ENCODE measurements around the gene MYO3B.

MYO3B gene

GRCh38 chr2:170282851-170283250 lies 104.9 kb downstream of the MYO3B start:
- Histone ChIP-seq H3K9ac (ENCODE audit: low read length) (no peak overlapping the region), H3K79me2 (ENCODE audit: low read length) (no peaks in the 10 kb centered on the region), H3K27me3 (ENCODE audit: low read depth, low read length) (0 out of 2 replicates have a peak, but pooled peaks cover 8% of the 10 kb centered on the region), H3K4me3 (ENCODE audit: low read length) (no peak overlapping the region), H2AFZ (ENCODE audit: low read depth, low read length) (no peak overlapping the region), H3K36me3 (replicated peaks; ENCODE audit: low read depth, low read length) (no peaks in the 10 kb centered on the region), H3K4me1 (ENCODE audit: low read length) (no peaks in the 10 kb centered on the region), H3K4me2 (ENCODE audit: low read length) (no peak overlapping the region), H4K20me1 (ENCODE audit: insufficient read depth, low read length) (no peaks in the 10 kb centered on the region), H3K9me3 (ENCODE audit: insufficient read depth, low read length) (no peaks in the 10 kb centered on the region), H3K27ac (ENCODE audit: low read length) (no peak overlapping the region)
- TF ChIP-seq CTCF (IDR thresholded peaks at IDR 0.05; ENCODE audit: low read depth, low read length): no peak
- no peak for TF ChIP-seq EZH2phosphoT487 (IDR thresholded peaks at IDR 0.05; ENCODE audit: low read depth)

GRCh38 chr2:170284205-170284604 lies 106.3 kb downstream of the MYO3B start:
- H3K9me3 ChIP-seq (ENCODE audit: insufficient read depth, low read length): no peaks in the 10 kb centered on the region
- peaks cover 4% of the 10 kb centered on the region; the same call in 1 of the 2 replicates for H3K27me3 ChIP-seq (ENCODE audit: low read depth, low read length)
- no peak overlapping the region for H3K9ac ChIP-seq (ENCODE audit: low read length)
- no peak overlapping the region for H3K27ac ChIP-seq (ENCODE audit: low read length)
- H3K36me3 ChIP-seq (replicated peaks; ENCODE audit: low read depth, low read length): no peaks in the 10 kb centered on the region
- no peak overlapping the region for H2AFZ ChIP-seq (ENCODE audit: low read depth, low read length)
- H3K4me1 ChIP-seq (ENCODE audit: low read length): no peaks in the 10 kb centered on the region
- no peak overlapping the region for H3K4me3 ChIP-seq (ENCODE audit: low read length)
- H4K20me1 ChIP-seq (ENCODE audit: insufficient read depth, low read length): no peaks in the 10 kb centered on the region
- TF ChIP-seq CTCF (IDR thresholded peaks at IDR 0.05; ENCODE audit: low read depth, low read length) (no peak), EZH2phosphoT487 (IDR thresholded peaks at IDR 0.05; ENCODE audit: low read depth) (no peak)
- no peaks in the 10 kb centered on the region for H3K79me2 ChIP-seq (ENCODE audit: low read length)
- no peak overlapping the region for H3K4me2 ChIP-seq (ENCODE audit: low read length)

- no peaks in the 10 kb centered on the region for H4K20me1 ChIP-seq (ENCODE audit: insufficient read depth, low read length)
- H3K36me3 ChIP-seq (replicated peaks; ENCODE audit: low read depth, low read length): no peaks in the 10 kb centered on the region
- no peak for TF ChIP-seq EZH2phosphoT487 (IDR thresholded peaks at IDR 0.05; ENCODE audit: low read depth)
- no peak for TF ChIP-seq CTCF (IDR thresholded peaks at IDR 0.05; ENCODE audit: low read depth, low read length)
- no peaks in the 10 kb centered on the region for H3K4me1 ChIP-seq (ENCODE audit: low read length)
- no peak overlapping the region for H2AFZ ChIP-seq (ENCODE audit: low read depth, low read length)
- H3K79me2 ChIP-seq (ENCODE audit: low read length): no peaks in the 10 kb centered on the region
- H3K27ac ChIP-seq (ENCODE audit: low read length): no peak overlapping the region
- H3K27me3 ChIP-seq (ENCODE audit: low read depth, low read length): no peaks in the 10 kb centered on the region; the same call in 1 of the 2 replicates
- no peak overlapping the region for H3K4me2 ChIP-seq (ENCODE audit: low read length)
- no peak overlapping the region for H3K9ac ChIP-seq (ENCODE audit: low read length)
- H3K9me3 ChIP-seq (ENCODE audit: insufficient read depth, low read length): no peaks in the 10 kb centered on the region
- no peak overlapping the region for H3K4me3 ChIP-seq (ENCODE audit: low read length)
These were observed 110.9 kb downstream of the MYO3B start for GRCh38 chr2:170288859-170289258.

GRCh38 chr2:170291474-170291873 lies 113.5 kb downstream of the MYO3B start:
- no peak overlapping the region for H2AFZ ChIP-seq (ENCODE audit: low read depth, low read length)

More at GRCh38 chr2:170291474-170291873, 113.5 kb downstream of the MYO3B start:
- no peak for TF ChIP-seq EZH2phosphoT487 (IDR thresholded peaks at IDR 0.05; ENCODE audit: low read depth)
- no peak for TF ChIP-seq CTCF (IDR thresholded peaks at IDR 0.05; ENCODE audit: low read depth, low read length)
- Histone ChIP-seq H4K20me1 (ENCODE audit: insufficient read depth, low read length) (no peaks in the 10 kb centered on the region), H3K9ac (ENCODE audit: low read length) (no peak overlapping the region), H3K4me1 (ENCODE audit: low read length) (no peaks in the 10 kb centered on the region), H3K4me3 (ENCODE audit: low read length) (no peak overlapping the region), H3K9me3 (ENCODE audit: insufficient read depth, low read length) (no peaks in the 10 kb centered on the region), H3K79me2 (ENCODE audit: low read length) (no peaks in the 10 kb centered on the region), H3K4me2 (ENCODE audit: low read length) (no peak overlapping the region), H3K27me3 (ENCODE audit: low read depth, low read length) (peaks cover 6% of the 10 kb centered on the region; the same call in 1 of the 2 replicates), H3K36me3 (replicated peaks; ENCODE audit: low read depth, low read length) (no peaks in the 10 kb centered on the region), H3K27ac (ENCODE audit: low read length) (no peak overlapping the region)
